ENCODE measurements around the gene GYPA.
"Not testable (repeated sequence)": the region's sequence is repeated elsewhere in the genome, so short reads cannot be mapped to it uniquely, and the experiment has no call there.

GYPA gene

DNA sequence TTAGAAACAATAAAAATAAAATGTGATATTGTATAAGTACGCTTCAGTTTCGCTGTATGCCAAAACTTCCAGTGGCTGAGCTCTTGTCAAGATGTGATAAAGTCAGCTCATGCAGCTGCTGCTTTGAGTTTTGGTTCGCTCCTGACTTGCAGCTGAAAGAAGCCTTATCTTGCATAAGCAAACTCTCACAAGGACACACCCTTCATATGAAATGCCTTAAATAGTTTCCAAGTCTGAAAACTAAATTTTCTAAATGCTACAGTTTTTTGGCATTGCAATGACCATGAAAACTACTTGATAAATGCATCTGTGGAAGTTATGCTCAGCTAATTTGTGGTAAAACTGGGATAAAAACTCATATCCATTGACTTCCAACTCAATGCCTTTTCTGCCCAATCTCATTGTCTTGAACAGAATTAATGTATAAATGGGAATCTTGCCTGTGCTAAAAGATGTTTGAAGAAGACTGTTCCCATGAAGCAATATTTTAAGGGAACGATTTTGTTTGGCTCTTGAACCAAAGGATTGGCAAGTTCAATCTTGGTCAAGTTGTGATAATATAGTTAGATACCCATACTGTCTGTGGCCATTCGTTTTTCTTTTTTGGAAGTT lies 11.7 kb downstream of the GYPA start:
- DNase-seq, result not testable (repeated sequence)

GRCh38 chr4:144125109-144125508 lies 15.4 kb downstream of the GYPA start:
- DNase-seq, result not testable (repeated sequence)

GRCh38 chr4:144123982-144124635 lies 16.4 kb downstream of the GYPA start:
- not testable (repeated sequence) for DNase-seq

GRCh38 chr4:144123269-144123668 lies 17.2 kb downstream of the GYPA start:
- DNase-seq, result not testable (repeated sequence)

DNA sequence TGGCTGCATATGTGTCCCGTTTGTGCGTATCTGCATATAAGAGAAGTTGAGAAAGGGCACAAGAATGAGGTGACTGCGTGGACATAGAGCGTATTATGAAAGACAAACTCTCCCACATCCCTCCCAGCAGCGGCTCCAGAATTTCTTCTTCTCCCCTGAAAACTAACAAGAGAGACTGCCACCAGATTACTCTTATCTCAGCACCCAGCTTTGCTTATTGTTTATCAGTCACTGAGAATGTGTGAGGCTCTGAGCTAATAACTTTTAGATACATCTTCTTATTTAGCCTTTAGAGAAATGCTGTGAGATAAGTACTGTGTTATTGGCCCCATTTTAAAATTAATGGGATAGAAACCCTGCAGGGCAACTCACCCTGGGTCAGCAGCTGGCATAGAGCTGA lies 20.8 kb downstream of the GYPA start:
- not testable (repeated sequence) for DNase-seq

GRCh38 chr4:144115519-144115918 lies 25.0 kb downstream of the GYPA start:
- no peak for DNase-seq

DNA sequence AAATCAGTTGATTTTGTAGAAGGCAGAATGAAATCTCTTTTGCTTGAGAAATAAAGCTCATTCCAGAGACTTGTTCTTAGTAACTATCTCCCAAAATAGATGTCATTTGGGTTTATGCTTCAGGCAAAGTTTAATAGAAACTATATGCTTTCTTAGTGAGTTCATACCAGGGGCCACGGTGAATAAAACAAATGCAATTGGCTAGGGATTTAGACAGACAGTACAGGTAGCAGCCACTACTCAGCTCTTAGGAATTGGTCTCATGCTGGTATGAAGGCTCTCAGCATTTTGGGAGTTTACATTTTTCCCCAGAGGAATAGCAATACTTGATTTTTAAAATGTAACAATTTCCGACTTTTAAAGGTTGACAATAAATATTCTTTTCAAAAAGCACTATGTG lies 27.0 kb downstream of the GYPA start:
- no peak for DNase-seq

DNA sequence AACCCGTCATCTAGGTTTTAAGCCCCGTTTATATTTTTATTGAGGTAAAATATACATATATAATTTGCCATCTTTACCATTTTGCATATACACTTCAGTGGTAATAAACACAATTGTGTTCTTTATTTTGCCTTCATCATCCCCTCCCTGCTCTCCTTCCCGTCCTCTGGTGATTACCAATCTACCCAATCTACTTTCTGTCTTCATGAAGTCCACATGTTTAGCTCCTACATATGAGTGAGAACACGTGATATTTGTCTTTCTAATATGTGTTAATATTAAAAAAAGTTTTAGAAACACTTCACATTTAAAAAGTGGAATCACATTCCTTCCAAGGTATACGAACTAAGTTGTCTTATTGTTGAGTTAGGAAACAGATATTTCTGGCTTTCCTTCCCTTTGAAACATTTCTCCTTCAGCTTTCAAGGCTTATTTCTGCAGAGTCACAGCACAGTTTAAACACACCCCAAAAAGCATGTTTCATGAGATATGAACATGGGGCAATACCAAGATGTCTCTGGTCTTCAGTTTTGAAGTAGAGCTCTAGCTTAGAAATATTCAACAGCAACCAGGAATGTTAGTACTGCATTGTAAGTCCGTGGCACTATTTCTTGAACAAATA lies 35.9 kb downstream of the GYPA start:
- no peak for DNase-seq

DNA sequence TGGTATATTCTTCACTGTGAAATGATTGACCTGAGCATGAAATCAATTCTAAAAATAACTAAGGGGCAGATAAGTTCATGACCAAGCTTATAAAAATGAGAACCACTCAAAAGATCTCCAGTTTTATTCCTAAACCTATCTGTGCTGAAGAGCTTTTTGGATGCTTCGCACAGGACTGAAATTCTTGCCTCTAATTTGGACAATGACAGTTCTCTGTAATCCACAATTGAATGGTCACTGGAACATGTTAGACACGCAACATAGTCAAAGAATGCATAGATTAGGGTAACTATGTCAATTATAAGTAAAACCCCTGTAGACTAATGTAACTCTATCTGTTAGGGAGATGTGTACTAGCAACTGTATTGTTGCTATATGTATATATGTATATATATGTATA lies 42.7 kb downstream of the GYPA start:
- DNase-seq, result not testable (repeated sequence)

DNA sequence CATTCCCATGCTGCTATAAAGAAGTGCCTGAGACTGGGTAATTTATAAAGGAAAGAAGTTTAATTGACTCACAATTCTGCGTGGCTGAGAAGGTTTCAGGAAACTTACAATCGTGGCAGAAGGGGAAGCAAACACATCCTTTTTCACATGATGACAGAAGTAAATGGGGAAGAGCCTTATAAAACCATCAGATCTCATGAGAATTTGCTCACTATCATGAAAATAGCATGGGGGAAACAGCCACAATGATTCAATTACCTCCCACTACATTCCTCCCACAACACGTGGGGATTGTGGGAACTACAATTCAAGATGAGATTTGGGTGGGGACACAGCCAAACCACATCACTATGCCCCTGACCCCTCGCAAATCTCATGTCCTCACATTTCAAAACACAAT lies 46.5 kb downstream of the GYPA start:
- DNase-seq, result not testable (repeated sequence)

- not testable (repeated sequence) for DNase-seq
These were observed 49.3 kb downstream of the GYPA start for GRCh38 chr4:144091181-144091580.

- DNase-seq, result no peak
These were observed 49.8 kb downstream of the GYPA start for GRCh38 chr4:144090744-144091143.

GRCh38 chr4:144082053-144082452 lies 58.5 kb downstream of the GYPA start:
- not testable (repeated sequence) for DNase-seq

GRCh38 chr4:144080135-144080534 lies 60.4 kb downstream of the GYPA start:
- DNase-seq, result not testable (repeated sequence)

- not testable (repeated sequence) for DNase-seq
These were observed 61.8 kb downstream of the GYPA start for GRCh38 chr4:144078746-144079145.

- not testable (repeated sequence) for DNase-seq
These were observed 79.0 kb downstream of the GYPA start for GRCh38 chr4:144061556-144061955.

GRCh38 chr4:144060234-144060859 lies 80.2 kb downstream of the GYPA start:
- DNase-seq, result not testable (repeated sequence)
